NCI-H526 (cell line): ENCODE results near the gene BLM.
"Not testable (repeated sequence)": the region's sequence is repeated elsewhere in the genome, so short reads cannot be mapped to it uniquely, and the experiment has no call there.

Experiments
- DNase-seq, 2 experiments: peaks; one replicate each; lab custom pipeline; 2025; lab: John Stamatoyannopoulos, UW

Gene BLM

GRCh38 chr15:90822204-90822955, 105.2 kb downstream of the BLM start:
- DNase-seq: no peak

GRCh38 chr15:90823455-90823974, 106.4 kb downstream of the BLM start:
- DNase-seq: no peak

- not testable (repeated sequence) for DNase-seq
These were observed 108.2 kb downstream of the BLM start for GRCh38 chr15:90825115-90825899.

- DNase-seq: not testable (repeated sequence)
These were observed 109.2 kb downstream of the BLM start for GRCh38 chr15:90826206-90826885.

GRCh38 chr15:90826886-90827435, 109.8 kb downstream of the BLM start:
- DNase-seq: no peak

- no peak for DNase-seq
These were observed 111.0 kb downstream of the BLM start for GRCh38 chr15:90828111-90828510.

GRCh38 chr15:90829126-90829525, 112.0 kb downstream of the BLM start:
- peak in 1 of 2 experiments; percentile 74 for DNase-seq

- DNase-seq: no peak
These were observed 112.8 kb downstream of the BLM start for GRCh38 chr15:90829942-90830440.

GRCh38 chr15:90834626-90835025, 117.5 kb downstream of the BLM start:
- no peak for DNase-seq

GRCh38 chr15:90836296-90836871, 119.2 kb downstream of the BLM start:
- DNase-seq: no peak

GRCh38 chr15:90837094-90837493, 119.9 kb downstream of the BLM start:
- no peak for DNase-seq

- DNase-seq: peak in 1 of 2 experiments; percentile 35
These were observed 121.0 kb downstream of the BLM start for GRCh38 chr15:90838139-90838538.

- no peak for DNase-seq
These were observed 121.4 kb downstream of the BLM start for GRCh38 chr15:90838544-90838943.

- DNase-seq: peak; percentile 99
These were observed 122.3 kb downstream of the BLM start for GRCh38 chr15:90839187-90840071.

- peak in 1 of 2 experiments; percentile 42 for DNase-seq
These were observed 123.2 kb downstream of the BLM start for GRCh38 chr15:90840157-90840855.

- peak; percentile 35 to 59 for DNase-seq
These were observed 123.8 kb downstream of the BLM start for GRCh38 chr15:90840954-90841353.

- no peak for DNase-seq
These were observed 127.5 kb downstream of the BLM start for GRCh38 chr15:90844696-90845095.

GRCh38 chr15:90845201-90845949, 128.2 kb downstream of the BLM start:
- no peak for DNase-seq

- DNase-seq: not testable (repeated sequence)
These were observed 132.3 kb downstream of the BLM start for GRCh38 chr15:90849424-90849823.
